Measurements from ENCODE around the gene UBL4B.
"Not testable (repeated sequence)": the region's sequence is repeated elsewhere in the genome, so short reads cannot be mapped to it uniquely, and the experiment has no call there.

Gene UBL4B

GRCh38 chr1:110074166-110074565 is 38.1 kb upstream of the UBL4B start:
- no peak for TF ChIP-seq CTCF (IDR thresholded peaks at IDR 0.05; ENCODE audit: control extremely low read depth, extremely low read depth, low read depth, missing control alignments)
- ChIA-PET POLR2A (no interaction called here), CTCF (interaction anchor here (1.1 to 3.2 kb wide), 6 partner anchors 7 to 31 kb away, joined by 3 to 12 read pairs (median 7); no protein-coding TSS in a partner anchor)
- no peak for DNase-seq (ENCODE audit: extremely low spot score)

- TF ChIP-seq CTCF (IDR thresholded peaks at IDR 0.05; ENCODE audit: control extremely low read depth, extremely low read depth, low read depth, missing control alignments), result no peak
- ChIA-PET POLR2A (no interaction called here), CTCF (interaction anchor here (0.7 to 4.4 kb wide), 7 partner anchors 13 to 93 kb away, joined by 3 to 43 read pairs (median 4); no protein-coding TSS in a partner anchor)
- no peak for DNase-seq (ENCODE audit: extremely low spot score)
Measured at GRCh38 chr1:110076789-110077500, 35.3 kb upstream of the UBL4B start.

- DNase-seq (ENCODE audit: extremely low spot score); POLR2A ChIA-PET: not testable (repeated sequence)
- CTCF ChIA-PET, result interaction anchor here (2.0 to 3.9 kb wide), 2 partner anchors 20 to 24 kb away, joined by 6 to 34 read pairs; no protein-coding TSS in a partner anchor
Measured at GRCh38 chr1:110079995-110080394, 32.2 kb upstream of the UBL4B start.

- ChIA-PET CTCF (interaction anchor here (0.9 to 3.9 kb wide), 14 partner anchors 8 to 122 kb away, joined by 3 to 34 read pairs (median 5); no protein-coding TSS in a partner anchor), POLR2A (no interaction called here)
- TF ChIP-seq CTCF (IDR thresholded peaks at IDR 0.05; ENCODE audit: control extremely low read depth, extremely low read depth, low read depth, missing control alignments), result no peak
Measured at GRCh38 chr1:110081061-110081460, 31.2 kb upstream of the UBL4B start.

GRCh38 chr1:110082477-110082876 is 29.8 kb upstream of the UBL4B start:
- no peak for DNase-seq (ENCODE audit: extremely low spot score)
- TF ChIP-seq CTCF (IDR thresholded peaks at IDR 0.05; ENCODE audit: control extremely low read depth, extremely low read depth, low read depth, missing control alignments), result no peak
- CTCF ChIA-PET, result interaction anchor here (0.9 to 3.9 kb wide), 8 partner anchors 10 to 114 kb away, joined by 3 to 34 read pairs (median 6); partner anchors contain the start of gene UBL4B
- POLR2A ChIA-PET, result no interaction called here

More at GRCh38 chr1:110081061-110081460, 31.2 kb upstream of the UBL4B start:
- DNase-seq (ENCODE audit: extremely low spot score), result no peak

GRCh38 chr1:110083061-110083865 is 29.0 kb upstream of the UBL4B start:
- no peak for TF ChIP-seq CTCF (IDR thresholded peaks at IDR 0.05; ENCODE audit: control extremely low read depth, extremely low read depth, low read depth, missing control alignments)
- no peak for DNase-seq (ENCODE audit: extremely low spot score)

More at GRCh38 chr1:110083061-110083865, 29.0 kb upstream of the UBL4B start:
- ChIA-PET CTCF (interaction anchor here (1.4 to 3.9 kb wide), 4 partner anchors 17 to 30 kb away, joined by 6 to 34 read pairs (median 14); no protein-coding TSS in a partner anchor), POLR2A (no interaction called here)

Measured in GM10248 (cell line).